NCI-H128 (cell line): Measurements from ENCODE around the gene NR3C1.

Experiments
- DNase-seq: peaks from one replicate; lab custom pipeline; 2025; ENCODE audit not compliant: unreplicated experiment; lab: John Stamatoyannopoulos, UW

The NR3C1 gene

DNA sequence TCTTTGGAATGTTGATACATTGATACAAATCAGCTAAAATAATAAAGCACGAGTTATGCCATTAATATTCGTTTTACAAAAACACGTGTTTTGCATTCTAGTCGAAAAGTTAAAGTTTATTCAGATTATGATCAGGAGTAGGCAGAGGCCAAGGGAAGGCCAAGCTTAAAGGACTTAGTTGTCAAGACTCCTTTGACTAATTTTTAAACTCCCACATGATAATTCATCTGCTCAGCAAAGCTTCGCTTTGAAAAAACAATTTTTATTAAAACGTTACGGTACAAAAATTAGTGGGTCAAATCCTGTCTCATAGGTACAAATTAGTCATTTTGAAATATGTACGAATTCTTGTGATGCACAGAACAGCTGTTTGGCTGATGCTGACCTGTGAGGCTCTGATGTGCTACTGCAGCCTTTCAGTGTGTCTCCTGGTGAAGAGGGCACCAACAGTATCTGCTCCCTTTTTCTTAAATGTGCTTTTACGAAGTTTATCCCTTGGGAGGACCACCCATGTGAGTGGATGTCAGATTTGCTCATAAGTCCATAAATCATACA lies 23.0 kb upstream of the NR3C1 start:
- DNase-seq: no peak

GRCh38 chr5:143425835-143426234 lies 22.3 kb upstream of the NR3C1 start:
- no peak for DNase-seq

- no peak for DNase-seq
These were observed 14.8 kb upstream of the NR3C1 start for GRCh38 chr5:143418140-143418866.

DNA sequence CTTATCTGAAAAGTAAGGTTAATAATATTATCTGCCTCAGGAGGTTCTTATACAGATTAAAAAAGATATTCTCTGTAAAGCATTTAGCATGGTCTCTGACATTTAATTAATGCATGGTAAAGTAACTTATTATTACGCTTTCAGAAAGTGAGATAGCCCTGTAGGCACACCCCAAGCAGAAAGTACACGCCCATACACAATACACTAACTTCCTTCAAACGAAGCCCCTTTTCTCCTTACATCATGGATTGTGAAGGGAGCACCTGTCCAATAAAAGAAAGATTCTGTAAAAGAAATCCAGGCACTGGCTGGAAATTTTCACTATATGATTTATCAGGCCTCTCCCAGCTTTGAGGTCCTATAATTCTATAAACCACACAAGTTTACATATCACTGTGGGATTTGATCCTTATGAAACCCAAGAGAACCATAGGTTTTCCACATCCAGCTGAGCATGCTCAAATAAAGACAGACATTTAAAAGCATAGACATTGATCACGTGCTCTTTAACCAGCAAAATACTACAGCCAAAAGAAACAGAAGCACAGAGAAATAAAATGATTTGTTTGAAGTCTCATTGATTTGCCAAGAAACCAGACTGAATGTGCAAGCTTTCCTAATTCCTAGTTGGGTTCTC lies 14.1 kb upstream of the NR3C1 start:
- no peak for DNase-seq

GRCh38 chr5:143416411-143416810 lies 12.9 kb upstream of the NR3C1 start:
- no peak for DNase-seq

DNA sequence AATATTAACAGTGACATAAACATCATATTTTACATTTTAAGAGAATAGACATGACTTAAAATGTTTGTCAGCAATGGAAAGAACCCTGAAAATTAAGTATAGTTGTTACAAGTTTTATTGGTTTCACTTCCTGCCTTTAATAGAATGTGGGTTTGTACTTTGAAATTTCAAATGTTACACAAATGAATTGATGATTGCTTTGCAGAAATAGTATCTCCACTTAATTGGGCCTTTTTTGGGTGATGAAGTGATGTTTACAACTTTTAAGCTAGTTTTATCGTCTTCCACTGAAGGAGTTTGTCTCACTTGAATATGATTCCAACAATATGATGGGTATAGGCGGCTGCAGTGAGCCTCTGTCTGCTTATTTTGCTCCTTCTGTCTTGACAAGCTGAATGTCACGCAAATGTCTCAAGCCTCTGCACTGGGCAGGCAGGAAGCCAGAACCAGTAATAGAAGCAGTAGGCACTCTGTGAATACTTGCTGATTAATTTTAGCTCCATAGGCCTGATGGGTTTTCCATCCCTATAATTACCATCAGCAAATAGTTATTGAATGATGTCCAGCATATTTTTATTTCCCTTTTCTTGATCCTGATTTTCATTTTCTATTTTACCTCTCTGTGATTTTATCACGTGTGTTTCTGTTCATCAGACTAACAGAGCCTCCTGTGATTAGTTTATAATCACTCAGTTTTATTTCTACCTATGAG lies 10.6 kb upstream of the NR3C1 start:
- DNase-seq: no peak

DNA sequence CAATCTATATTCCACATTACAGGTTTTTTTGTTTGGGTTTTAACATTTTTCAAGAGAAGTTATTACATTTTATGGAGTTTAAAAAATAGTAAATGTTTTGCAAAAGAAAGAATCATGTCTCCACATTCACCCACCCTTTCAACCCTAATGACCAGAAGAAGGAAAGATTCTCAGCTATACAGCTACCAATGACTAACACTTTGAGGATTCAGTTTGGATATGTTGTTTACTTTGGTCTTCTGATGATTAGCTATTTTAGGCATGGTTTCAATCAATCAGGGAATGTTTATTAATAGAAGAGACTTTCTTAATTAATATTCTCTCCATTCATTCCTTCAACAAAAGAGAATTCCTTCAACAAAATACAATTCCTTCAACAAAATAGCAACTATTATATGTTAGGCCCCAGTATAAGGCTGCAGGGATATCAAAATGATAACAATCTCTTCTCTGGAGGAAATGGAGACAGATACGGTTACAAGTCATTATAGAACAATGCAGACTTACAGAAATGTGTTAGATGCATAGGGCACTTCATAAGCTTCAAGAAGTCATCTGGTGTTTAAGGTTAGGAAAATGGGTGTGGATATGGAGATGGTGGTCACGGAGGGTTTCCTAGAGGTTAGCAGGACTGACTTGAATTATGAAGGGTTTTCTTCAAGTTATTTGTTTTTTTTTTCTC lies 9.3 kb upstream of the NR3C1 start:
- no peak for DNase-seq

- DNase-seq: no peak
These were observed 6.4 kb upstream of the NR3C1 start for GRCh38 chr5:143409926-143410325.

DNA sequence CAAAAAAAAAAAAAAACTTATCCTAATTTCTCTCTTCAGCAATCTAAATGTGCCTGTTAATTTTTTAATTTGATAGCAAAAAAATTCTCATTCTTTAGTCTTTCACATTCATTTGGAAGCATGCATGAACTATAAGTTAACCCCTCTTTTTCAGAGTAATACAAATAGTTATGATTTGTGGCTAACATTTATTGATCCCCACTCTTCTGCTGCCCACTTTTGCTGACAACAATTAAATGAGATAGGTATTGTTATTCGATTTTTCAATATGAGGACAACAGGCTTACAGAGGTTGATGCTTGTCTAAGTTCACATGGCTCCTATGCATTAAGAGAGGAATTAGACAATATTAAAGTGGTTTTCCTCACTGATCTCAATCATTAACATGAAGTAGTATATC lies 2.9 kb upstream of the NR3C1 start:
- DNase-seq: no peak

- no peak for DNase-seq
These were observed 2.3 kb upstream of the NR3C1 start for GRCh38 chr5:143405849-143406098.

- DNase-seq: peak; percentile 50
These were observed 1.8 kb upstream of the NR3C1 start for GRCh38 chr5:143405063-143405848.

DNA sequence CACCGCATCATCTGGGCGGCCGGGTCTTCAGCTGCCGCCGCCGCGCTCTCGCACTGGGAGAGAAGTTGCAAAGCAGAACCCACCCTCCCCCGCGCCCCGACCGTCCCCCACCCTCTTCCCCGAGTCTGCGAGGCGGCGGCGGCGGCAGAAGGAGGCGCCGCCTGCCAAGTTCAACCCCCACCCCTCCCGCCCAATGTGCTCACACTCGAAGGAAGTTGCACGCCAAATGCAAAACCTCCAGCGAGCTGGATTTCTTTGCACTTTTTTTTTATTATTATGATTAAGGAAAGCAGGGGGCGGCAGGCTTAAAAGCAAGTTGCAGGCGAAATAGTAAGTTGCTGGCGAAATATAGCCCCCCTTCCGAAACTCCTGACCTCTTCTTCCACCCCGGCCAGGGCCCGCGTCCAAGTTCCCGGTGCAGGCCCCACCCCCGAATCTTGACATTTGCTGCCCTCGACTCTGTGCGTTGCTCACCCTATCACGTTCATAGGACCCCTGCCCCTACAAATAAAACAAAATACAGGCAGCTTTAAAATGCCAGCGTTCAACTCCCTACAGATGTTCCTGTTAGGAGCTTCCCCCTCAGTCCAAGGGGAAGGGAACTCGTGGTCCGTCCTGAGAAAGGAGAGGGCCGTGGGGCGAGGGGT lies 1.1 kb upstream of the NR3C1 start:
- no peak for DNase-seq

DNA sequence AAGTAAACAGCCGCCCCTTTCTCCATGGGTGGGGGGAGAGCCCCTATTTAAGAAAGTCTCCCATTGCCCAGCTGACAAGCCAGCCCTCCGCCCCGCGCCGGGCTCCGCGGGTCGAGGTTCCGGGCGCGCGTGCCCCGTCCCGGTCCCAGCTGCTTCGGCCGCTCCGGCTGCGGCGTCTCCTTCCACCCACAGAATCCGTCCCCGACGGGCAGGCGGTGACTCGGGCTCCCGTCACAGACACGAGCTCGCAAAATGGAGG lies 223 bp downstream of the NR3C1 start:
- DNase-seq: no peak

DNA sequence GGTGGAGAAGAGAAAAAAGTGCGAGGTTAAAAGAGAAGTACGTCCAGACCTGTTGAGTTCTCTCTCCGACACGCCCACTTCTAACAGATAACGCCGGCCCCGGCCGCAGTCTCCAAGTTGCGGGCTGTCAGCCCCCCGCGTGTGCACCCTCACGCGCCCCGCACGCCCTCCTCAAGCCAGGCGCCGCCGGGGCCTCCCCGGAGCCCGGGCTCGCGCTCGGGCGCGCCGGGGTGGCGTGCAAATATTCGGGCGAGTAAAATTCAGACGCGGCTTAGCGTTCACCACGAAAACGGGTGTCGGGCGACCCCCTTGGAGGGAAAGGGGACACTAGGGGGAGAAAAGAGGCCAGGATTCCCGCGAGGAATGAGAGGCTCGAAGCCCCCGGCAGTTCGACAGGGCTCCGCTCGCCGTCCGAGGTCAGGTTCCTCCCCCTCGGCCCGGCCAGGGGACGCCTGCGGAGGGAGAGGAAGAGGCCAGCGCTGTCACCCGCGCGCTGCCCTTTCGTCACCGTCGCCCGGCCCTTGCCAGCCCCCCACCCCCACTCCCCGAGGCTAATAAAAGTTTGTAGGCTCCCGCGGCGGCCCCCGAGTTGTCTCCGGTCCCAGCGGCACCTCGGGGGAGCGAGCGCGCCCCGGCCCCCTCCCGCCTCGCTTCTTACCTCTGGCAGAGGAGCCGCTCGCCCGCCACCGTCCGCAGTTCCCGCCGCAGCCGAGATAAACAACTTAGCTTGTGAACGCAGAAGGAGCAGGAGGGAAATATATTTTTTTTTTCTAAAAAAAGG lies 743 bp downstream of the NR3C1 start:
- DNase-seq: peak; percentile 4

DNA sequence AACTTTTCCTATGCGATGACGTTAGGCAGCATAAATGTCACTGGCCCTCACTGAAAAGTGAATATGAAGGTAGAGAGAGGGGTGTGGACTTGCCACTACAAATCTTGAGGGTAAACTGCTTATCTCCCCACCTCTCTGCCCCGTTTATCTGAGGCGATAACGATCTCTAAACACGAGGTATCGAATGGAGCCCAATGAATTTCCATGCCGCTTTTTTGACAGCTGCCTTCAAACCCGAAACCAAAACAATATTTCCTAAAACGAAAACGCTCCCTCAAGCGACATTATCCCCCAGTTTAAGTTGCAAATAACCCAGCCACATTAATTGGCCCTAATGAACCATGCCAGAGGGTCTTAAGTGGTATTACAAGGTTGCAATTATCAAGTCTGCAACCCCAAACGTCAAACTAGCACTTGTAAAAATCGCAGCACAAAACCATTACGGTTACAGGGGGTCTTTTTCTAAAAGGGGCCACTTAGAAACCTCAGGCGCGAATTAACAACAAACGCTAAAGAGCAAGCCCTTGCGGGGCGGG lies 1.4 kb downstream of the NR3C1 start:
- no peak for DNase-seq

DNA sequence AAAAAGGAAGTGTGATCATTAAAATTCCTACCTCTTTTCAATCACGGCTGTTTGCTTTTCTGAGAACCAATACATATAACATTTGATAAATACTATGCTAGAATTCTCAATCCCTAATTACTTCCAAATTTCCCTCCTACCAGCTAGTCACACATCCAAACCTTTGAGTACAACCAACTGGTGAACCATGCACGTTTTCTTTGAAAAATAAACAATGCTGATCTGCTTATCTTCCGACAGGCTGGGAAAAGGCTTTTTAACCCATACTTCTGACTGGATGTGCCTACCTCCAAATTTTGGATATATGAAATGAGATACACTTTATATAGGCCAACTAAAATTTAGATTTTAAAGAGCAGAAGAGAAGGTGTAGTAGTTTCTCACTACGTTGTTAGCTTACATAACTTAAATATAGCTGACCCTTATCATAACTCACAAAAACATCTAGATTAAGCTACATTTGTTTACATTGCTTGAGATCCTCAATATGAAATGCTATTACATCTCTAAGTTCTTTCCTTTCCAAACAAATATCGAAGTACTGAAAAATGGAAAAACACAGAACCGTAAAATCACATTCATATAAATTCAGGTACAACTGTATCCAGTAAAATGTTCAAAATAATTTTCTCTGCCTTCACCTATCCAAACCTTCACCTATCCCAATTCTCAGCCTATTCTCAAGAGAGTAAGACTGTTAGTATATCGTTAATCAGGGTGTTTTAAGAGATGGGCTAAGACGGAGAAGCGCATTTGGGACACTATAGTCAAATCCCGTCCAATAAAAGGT lies 2.1 kb downstream of the NR3C1 start:
- DNase-seq: no peak

DNA sequence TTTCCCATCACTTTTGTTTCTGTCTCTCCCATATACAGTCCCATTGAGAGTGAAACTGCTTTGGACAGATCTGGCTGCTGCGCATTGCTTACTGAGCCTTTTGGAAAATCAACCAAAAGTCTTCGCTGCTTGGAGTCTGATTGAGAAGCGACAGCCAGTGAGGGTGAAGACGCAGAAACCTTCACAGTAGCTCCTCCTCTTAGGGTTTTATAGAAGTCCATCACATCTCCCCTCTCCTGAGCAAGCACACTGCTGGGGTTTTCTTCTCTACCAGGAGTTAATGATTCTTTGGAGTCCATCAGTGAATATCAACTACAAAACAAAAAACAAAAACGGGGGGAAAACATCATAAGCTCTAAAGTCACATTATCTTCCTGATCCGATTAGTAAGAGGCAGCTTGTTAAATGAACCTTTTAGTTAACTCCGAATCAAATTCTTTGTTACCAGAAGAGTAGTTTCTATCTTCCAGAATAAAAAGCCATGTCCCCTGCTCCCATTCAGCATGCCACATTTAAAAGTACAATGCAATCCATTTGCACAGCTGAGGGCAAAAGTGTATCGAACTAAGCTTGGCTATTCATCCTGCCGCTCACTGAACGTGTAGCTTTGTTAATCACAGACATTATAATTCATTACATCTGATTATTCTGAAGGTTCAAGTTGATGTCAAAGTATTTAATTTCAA lies 2.8 kb downstream of the NR3C1 start:
- no peak for DNase-seq
